ENCODE results near the gene FGA.

FGA gene

DNA sequence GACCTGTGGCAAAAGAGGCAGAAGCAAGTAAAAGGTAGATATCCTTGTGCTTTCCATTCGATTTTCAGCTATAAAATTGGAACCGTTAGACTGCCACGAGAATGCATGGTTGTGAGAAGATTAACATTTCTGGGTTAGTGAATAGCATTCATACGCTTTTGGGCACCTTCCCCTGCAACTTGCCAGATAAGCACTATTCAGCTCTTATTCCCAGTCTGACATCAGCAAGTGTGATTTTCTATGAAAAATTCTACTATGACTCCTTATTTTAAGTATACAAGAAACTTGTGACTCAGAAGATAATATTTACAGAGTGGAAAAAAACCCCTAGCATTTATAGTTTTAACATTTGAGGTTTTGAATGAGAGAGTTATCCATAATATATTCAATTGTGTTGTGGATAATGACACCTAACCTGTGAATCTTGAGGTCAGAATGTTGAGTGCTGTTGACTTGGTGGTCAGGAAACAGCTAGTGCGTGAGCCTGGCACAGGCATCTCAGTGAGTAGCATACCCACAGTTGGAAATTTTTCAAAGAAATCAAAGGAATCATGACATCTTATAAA is 23.8 kb downstream of the FGA start:
- Histone ChIP-seq H3K36me3 (ENCODE audit: insufficient read depth, insufficient read length, low read length) (no peaks in the 10 kb centered on the region), H3K27me3 (ENCODE audit: insufficient read depth, insufficient read length) (no peaks in the 10 kb centered on the region), H3K9me3 (ENCODE audit: insufficient read depth, low read length) (no peaks in the 10 kb centered on the region), H3K4me3 (ENCODE audit: insufficient read length, low read depth) (no peak overlapping the region), H3K4me1 (ENCODE audit: insufficient read depth, insufficient read length) (no peaks in the 10 kb centered on the region), H3K9ac (ENCODE audit: insufficient read length, low read depth) (no peak overlapping the region)
- no peak for DNase-seq (ENCODE audit: low read depth, low spot score)
- no peak for TF ChIP-seq YY1 (IDR thresholded peaks at IDR 0.05; ENCODE audit: insufficient read depth, insufficient read length)
- TF ChIP-seq ZNF274 (IDR thresholded peaks at IDR 0.05; ENCODE audit: low read depth, low read length): no peak
- TF ChIP-seq SUZ12 (IDR thresholded peaks at IDR 0.05; ENCODE audit: extremely low read depth, insufficient read depth, insufficient read length): no peak

DNA sequence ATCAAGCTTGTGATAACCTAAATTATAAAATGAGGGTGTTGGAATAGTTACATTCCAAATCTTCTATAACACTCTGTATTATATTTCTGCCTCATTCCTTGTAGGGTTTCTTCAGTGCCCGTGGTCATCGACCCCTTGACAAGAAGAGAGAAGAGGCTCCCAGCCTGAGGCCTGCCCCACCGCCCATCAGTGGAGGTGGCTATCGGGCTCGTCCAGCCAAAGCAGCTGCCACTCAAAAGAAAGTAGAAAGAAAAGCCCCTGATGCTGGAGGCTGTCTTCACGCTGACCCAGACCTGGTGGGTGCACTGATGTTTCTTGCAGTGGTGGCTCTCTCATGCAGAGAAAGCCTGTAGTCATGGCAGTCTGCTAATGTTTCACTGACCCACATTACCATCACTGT is 24.8 kb downstream of the FGA start:
- H3K4me1 ChIP-seq (ENCODE audit: insufficient read depth, insufficient read length): no peaks in the 10 kb centered on the region
- DNase-seq (ENCODE audit: low read depth, low spot score): no peak
- no peaks in the 10 kb centered on the region for H3K9me3 ChIP-seq (ENCODE audit: insufficient read depth, low read length)
- H3K4me3 ChIP-seq (ENCODE audit: insufficient read length, low read depth): no peak overlapping the region
- TF ChIP-seq ZNF274 (IDR thresholded peaks at IDR 0.05; ENCODE audit: low read depth, low read length): no peak
- no peak for TF ChIP-seq SUZ12 (IDR thresholded peaks at IDR 0.05; ENCODE audit: extremely low read depth, insufficient read depth, insufficient read length)
- TF ChIP-seq YY1 (IDR thresholded peaks at IDR 0.05; ENCODE audit: insufficient read depth, insufficient read length): no peak
- no peaks in the 10 kb centered on the region for H3K27me3 ChIP-seq (ENCODE audit: insufficient read depth, insufficient read length)
- H3K36me3 ChIP-seq (ENCODE audit: insufficient read depth, insufficient read length, low read length): no peaks in the 10 kb centered on the region
- H3K9ac ChIP-seq (ENCODE audit: insufficient read length, low read depth): no peak overlapping the region

DNA sequence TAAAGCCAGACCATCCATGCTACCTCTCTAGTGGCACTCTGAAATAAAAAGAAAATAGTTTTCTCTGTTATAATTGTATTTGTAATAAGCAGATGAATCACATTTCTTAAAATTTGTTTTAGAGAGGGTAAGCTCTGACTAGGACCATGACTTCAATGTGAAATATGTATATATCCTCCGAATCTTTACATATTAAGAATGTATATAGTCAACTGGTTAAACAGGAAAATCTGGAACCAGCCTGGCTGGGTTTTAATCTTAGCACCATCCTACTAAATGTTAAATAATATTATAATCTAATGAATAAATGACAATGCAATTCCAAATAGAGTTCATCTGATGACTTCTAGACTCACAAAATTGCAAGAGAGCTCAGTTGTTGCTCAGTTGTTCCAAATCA is 26.2 kb downstream of the FGA start:
- Histone ChIP-seq H3K9me3 (ENCODE audit: insufficient read depth, low read length) (no peaks in the 10 kb centered on the region), H3K9ac (ENCODE audit: insufficient read length, low read depth) (no peak overlapping the region), H3K36me3 (ENCODE audit: insufficient read depth, insufficient read length, low read length) (no peaks in the 10 kb centered on the region), H3K4me3 (ENCODE audit: insufficient read length, low read depth) (no peak overlapping the region), H3K4me1 (ENCODE audit: insufficient read depth, insufficient read length) (no peaks in the 10 kb centered on the region), H3K27me3 (ENCODE audit: insufficient read depth, insufficient read length) (no peaks in the 10 kb centered on the region)
- TF ChIP-seq ZNF274 (IDR thresholded peaks at IDR 0.05; ENCODE audit: low read depth, low read length): no peak
- TF ChIP-seq YY1 (IDR thresholded peaks at IDR 0.05; ENCODE audit: insufficient read depth, insufficient read length): no peak
- no peak for TF ChIP-seq SUZ12 (IDR thresholded peaks at IDR 0.05; ENCODE audit: extremely low read depth, insufficient read depth, insufficient read length)
- DNase-seq (ENCODE audit: low read depth, low spot score): no peak

DNA sequence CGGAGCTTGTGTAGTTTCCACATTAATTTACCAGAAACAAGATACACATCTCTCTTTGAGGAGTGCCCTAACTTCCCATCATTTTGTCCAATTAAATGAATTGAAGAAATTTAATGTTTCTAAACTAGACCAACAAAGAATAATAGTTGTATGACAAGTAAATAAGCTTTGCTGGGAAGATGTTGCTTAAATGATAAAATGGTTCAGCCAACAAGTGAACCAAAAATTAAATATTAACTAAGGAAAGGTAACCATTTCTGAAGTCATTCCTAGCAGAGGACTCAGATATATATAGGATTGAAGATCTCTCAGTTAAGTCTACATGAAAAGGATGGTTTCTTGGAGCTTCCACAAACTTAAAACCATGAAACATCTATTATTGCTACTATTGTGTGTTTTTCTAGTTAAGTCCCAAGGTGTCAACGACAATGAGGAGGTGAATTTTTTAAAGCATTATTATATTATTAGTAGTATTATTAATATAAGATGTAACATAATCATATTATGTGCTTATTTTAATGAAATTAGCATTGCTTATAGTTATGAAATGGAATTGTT is 27.8 kb downstream of the FGA start, which contains the start of gene FGB:
Gene FGB, plus strand, starts transcription at position 315 of the 558 bp plus-strand sequence. Its CDS starts 8 bp downstream, at position 323.
- H3K4me1 ChIP-seq (ENCODE audit: insufficient read depth, insufficient read length): no peaks in the 10 kb centered on the region
- H3K36me3 ChIP-seq (ENCODE audit: insufficient read depth, insufficient read length, low read length): no peaks in the 10 kb centered on the region
- no peaks in the 10 kb centered on the region for H3K27me3 ChIP-seq (ENCODE audit: insufficient read depth, insufficient read length)
- no peaks in the 10 kb centered on the region for H3K9me3 ChIP-seq (ENCODE audit: insufficient read depth, low read length)
- H3K4me3 ChIP-seq (ENCODE audit: insufficient read length, low read depth): no peak within 1 kb of the TSS
- no peak for TF ChIP-seq ZNF274 (IDR thresholded peaks at IDR 0.05; ENCODE audit: low read depth, low read length)
- no peak for TF ChIP-seq SUZ12 (IDR thresholded peaks at IDR 0.05; ENCODE audit: extremely low read depth, insufficient read depth, insufficient read length)
- TF ChIP-seq YY1 (IDR thresholded peaks at IDR 0.05; ENCODE audit: insufficient read depth, insufficient read length): no peak
- no peak within 1 kb of the TSS for H3K9ac ChIP-seq (ENCODE audit: insufficient read length, low read depth)
- no peak for DNase-seq (ENCODE audit: low read depth, low spot score)

DNA sequence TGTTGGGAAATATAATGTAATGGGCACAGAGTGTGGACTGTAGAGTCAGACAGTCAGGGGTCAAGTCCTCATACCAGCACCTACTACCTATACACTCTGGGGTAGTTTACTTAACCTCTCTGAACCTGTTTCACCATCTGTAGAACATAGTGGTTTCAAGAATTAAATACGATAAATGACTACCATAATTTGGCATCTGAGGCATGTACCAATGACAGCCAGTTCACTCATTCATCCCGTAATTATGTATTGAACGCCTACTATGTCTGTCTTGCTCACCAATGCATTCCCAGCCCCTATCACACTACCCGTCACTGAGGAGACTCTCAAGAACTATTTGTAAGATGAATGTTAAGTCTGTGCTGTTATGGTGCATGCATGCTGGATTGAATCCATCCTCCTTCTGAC is 29.7 kb downstream of the FGA start:
- no peaks in the 10 kb centered on the region for H3K4me1 ChIP-seq (ENCODE audit: insufficient read depth, insufficient read length)
- no peaks in the 10 kb centered on the region for H3K36me3 ChIP-seq (ENCODE audit: insufficient read depth, insufficient read length, low read length)
- no peaks in the 10 kb centered on the region for H3K9me3 ChIP-seq (ENCODE audit: insufficient read depth, low read length)
- H3K4me3 ChIP-seq (ENCODE audit: insufficient read length, low read depth): no peak overlapping the region
- H3K9ac ChIP-seq (ENCODE audit: insufficient read length, low read depth): no peak overlapping the region
- DNase-seq (ENCODE audit: low read depth, low spot score): no peak
- H3K27me3 ChIP-seq (ENCODE audit: insufficient read depth, insufficient read length): no peaks in the 10 kb centered on the region
- TF ChIP-seq SUZ12 (IDR thresholded peaks at IDR 0.05; ENCODE audit: extremely low read depth, insufficient read depth, insufficient read length): no peak
- no peak for TF ChIP-seq YY1 (IDR thresholded peaks at IDR 0.05; ENCODE audit: insufficient read depth, insufficient read length)

DNA sequence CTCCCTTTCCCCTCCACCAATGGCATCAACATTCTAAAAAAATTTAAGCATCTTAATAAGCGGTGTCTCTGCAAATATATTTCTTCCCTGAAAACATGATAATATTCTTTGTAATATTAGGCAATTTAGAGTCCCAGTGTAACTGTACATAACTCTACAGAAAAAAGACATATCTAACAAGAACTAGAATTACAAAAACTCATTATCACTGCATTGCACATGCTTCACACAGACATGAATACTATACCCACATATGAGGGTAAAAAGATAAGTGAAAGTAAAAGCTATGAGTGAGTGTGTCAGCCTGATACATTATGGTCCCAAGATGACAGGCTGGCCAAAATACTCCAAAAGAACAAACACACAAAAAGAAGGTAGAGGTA is 30.1 kb downstream of the FGA start:
- TF ChIP-seq YY1 (IDR thresholded peaks at IDR 0.05; ENCODE audit: insufficient read depth, insufficient read length) (no peak), SUZ12 (IDR thresholded peaks at IDR 0.05; ENCODE audit: extremely low read depth, insufficient read depth, insufficient read length) (no peak), ZNF274 (IDR thresholded peaks at IDR 0.05; ENCODE audit: low read depth, low read length) (no peak)
- Histone ChIP-seq H3K4me3 (ENCODE audit: insufficient read length, low read depth) (no peak overlapping the region), H3K9me3 (ENCODE audit: insufficient read depth, low read length) (no peaks in the 10 kb centered on the region), H3K9ac (ENCODE audit: insufficient read length, low read depth) (no peak overlapping the region), H3K4me1 (ENCODE audit: insufficient read depth, insufficient read length) (no peaks in the 10 kb centered on the region), H3K36me3 (ENCODE audit: insufficient read depth, insufficient read length, low read length) (no peaks in the 10 kb centered on the region), H3K27me3 (ENCODE audit: insufficient read depth, insufficient read length) (no peaks in the 10 kb centered on the region)
- DNase-seq (ENCODE audit: low read depth, low spot score): no peak

DNA sequence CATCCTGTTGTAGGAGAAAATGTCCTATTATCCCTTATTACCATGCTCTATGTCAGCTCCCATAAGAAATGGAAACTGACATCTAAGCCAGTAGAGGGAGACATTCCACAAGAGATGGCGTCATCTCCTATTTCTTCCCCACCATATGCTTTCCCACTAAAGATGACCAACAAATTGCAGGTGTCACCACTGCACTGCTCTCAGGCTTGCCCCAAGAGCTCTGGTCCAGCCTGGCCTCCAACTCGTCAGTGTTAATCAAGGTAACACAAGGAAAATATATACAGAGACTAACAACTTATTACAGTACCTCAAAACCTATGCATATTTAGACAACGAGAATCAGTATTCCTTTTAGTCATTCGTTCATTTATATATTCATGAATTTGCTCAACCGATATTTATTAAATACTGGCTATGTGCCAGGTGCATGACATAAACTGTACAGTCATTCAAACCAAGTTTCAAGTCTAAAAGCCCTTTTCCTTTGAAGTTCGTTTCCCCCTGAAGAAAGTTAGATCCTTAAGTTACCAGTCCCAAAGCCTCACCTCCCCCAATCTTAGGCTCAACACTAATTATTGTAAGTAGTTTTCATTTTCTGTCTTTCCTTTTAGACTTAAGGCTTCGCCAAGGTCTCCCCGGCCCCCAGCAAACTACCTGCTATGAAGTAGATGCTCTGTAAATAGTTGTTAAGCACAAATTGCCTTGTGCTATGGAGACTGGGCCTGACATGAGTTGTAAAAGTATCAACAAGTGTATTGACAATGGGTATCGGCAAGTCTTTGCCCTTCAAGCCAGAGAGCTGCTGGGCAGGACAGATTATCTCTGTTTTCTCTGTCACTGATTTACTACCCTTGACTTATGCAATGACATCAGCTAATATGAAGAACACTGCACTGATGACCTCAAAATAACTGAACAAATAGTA is 30.8 kb downstream of the FGA start:
- Histone ChIP-seq H3K9ac (ENCODE audit: insufficient read length, low read depth) (no peak overlapping the region), H3K9me3 (ENCODE audit: insufficient read depth, low read length) (no peaks in the 10 kb centered on the region), H3K4me3 (ENCODE audit: insufficient read length, low read depth) (no peak overlapping the region), H3K27me3 (ENCODE audit: insufficient read depth, insufficient read length) (no peaks in the 10 kb centered on the region), H3K36me3 (ENCODE audit: insufficient read depth, insufficient read length, low read length) (no peaks in the 10 kb centered on the region), H3K4me1 (ENCODE audit: insufficient read depth, insufficient read length) (no peaks in the 10 kb centered on the region)
- no peak for DNase-seq (ENCODE audit: low read depth, low spot score)
- no peak for TF ChIP-seq YY1 (IDR thresholded peaks at IDR 0.05; ENCODE audit: insufficient read depth, insufficient read length)
